ENCODE measurements around the gene MCU.
"Not testable (repeated sequence)": the region's sequence is repeated elsewhere in the genome, so short reads cannot be mapped to it uniquely, and the experiment has no call there.

Gene MCU

DNA sequence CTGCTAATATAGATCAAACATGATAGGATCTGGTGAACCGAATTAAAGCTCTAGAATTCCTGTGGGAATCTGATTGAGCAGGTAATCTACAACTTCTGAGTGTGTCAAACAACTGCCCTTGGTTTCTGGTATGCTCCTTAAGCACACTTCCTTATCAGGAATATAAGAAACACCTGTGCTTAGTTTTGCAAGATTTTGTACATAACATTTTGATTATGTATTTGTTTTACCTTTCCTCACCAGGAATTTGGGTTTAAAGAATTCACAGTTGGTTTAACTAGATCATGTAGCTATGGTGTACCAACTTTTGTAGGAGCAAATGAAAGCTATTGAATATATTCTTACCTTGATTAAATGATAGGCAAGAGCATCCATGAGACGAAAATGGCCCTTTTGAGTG lies 40.6 kb downstream of the MCU start:
- no peak for DNase-seq

- DNase-seq: no peak
Measured at GRCh38 chr10:72733989-72734388, 42.0 kb downstream of the MCU start.

GRCh38 chr10:72735288-72735936 lies 43.5 kb downstream of the MCU start:
- no peak for DNase-seq

DNA sequence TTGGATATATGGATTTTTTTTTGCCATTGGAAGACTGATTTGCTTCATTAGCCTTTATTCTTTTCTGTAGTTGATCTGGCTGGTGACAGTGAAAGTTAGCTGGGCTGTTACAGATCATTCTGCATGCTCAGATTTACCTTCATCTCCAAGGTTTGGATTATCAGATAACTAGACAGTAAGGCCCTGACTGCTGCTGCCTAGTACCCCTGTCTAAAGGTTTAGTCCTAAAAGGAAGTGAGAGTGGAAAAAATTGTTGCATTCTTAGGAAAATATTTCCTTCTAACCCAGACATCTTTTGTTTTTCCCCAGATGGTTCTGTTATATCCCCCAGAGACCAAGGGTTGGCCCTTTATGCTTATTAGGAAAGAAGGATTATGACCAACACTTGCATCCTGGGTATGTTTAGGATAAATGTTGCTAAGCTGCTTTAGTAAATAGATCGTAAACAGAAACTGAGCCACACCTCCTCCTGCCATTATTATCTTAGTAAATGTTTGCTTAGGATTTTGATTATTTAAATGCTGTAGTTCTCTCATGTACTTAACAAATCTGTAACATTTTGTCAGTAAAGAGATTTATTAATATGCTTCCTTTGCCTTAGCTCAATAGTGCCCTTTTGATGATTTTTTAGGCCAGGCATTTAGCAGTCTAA lies 44.4 kb downstream of the MCU start:
- DNase-seq: no peak

DNA sequence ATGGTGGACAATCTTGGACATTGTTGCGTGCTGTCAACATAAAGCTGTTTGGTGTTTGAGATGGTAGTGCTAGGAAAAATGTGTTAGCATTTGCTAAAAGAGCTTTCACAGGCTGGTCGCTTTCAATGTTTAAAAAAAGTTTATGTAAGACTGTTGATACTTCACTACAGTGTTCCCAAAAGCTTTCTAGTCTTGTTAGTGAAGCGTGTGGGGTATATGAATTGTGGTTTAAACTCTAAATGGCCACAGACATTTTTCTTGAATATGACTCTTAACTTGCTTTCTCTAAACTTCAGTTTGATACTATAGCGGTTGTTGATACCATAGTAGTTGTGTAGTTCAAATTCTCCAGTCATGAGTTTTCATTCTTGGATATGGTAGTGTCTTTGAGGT lies 44.9 kb downstream of the MCU start:
- no peak for DNase-seq

DNA sequence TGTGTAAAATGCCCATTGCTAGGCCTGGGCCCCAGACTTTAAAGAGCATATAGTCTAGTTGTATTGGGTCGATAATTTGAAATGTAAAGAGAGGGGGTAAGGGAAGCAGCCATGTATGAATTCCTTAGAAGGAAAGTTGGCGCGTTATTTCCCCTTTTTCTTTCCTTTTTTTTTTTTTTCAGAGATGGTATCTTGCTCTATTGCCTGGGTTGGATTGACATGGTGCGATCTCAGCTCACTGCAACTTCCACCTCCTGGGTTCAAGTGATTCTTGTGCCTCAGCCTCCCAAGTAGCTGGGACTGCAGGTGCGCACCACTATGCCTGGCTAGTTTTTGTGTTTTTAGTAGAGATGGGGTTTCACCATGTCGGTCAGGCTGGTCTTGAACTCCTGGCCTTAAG lies 45.4 kb downstream of the MCU start:
- DNase-seq: not testable (repeated sequence)

- DNase-seq: no peak
Measured at GRCh38 chr10:72738486-72738885, 46.5 kb downstream of the MCU start.

DNA sequence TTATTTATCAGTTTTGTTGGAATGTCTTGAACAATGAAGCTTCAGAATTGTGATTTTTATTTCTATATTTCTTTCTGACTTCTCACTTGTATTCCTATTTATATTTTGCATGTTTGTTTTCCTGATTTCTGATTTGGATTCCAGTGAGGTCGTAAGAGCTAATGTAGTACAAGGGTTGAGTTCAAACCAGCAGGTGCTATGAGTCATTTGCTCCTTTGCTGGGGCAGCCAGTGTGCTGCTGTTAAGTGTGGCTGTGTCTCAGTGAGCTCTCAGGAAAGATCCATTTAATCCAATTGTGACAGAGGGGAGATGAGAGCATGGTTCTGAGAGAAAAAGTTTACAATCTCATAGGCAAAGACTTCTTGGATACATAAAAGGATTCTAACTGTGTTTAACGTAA lies 48.6 kb downstream of the MCU start:
- DNase-seq: no peak

DNA sequence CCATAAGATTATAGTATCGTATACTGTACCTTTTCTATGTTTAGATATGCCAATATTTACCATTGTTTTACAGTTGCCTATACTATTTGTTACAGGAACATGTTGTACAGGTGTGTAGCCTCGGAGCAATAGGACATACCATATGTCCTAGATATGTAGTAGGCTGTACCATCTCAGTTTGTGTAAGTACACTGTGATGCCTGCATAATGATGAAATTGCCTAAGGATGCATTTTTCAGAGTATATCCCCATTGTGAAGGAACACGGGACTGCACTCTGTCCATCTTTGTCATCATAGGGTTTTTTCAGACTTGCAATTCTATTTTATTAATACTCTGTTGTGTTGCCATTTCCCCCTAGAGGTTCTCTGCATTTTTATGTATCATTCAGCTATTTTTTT lies 50.1 kb downstream of the MCU start:
- no peak for DNase-seq

DNA sequence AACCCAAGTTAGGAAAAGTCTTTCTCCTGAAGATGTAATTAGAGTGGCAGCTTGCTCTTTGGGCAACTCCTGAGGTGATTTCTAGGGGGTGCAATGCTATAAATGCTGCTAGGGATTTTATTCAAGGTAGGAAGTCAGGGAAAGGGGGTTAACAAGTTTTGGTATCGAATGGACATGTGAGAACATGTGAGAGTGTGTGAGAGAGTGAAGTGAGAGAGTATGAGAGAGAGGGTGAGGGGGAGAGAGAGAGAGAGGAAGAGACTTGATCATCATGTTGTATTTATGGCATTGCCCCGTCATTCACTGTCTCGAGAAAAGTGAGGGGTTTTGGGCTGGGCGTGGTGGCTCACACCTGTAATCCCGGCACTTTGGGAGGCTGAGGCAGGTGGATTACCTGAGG lies 50.9 kb downstream of the MCU start:
- DNase-seq: no peak

GRCh38 chr10:72744566-72744965 lies 52.6 kb downstream of the MCU start:
- DNase-seq: no peak

DNA sequence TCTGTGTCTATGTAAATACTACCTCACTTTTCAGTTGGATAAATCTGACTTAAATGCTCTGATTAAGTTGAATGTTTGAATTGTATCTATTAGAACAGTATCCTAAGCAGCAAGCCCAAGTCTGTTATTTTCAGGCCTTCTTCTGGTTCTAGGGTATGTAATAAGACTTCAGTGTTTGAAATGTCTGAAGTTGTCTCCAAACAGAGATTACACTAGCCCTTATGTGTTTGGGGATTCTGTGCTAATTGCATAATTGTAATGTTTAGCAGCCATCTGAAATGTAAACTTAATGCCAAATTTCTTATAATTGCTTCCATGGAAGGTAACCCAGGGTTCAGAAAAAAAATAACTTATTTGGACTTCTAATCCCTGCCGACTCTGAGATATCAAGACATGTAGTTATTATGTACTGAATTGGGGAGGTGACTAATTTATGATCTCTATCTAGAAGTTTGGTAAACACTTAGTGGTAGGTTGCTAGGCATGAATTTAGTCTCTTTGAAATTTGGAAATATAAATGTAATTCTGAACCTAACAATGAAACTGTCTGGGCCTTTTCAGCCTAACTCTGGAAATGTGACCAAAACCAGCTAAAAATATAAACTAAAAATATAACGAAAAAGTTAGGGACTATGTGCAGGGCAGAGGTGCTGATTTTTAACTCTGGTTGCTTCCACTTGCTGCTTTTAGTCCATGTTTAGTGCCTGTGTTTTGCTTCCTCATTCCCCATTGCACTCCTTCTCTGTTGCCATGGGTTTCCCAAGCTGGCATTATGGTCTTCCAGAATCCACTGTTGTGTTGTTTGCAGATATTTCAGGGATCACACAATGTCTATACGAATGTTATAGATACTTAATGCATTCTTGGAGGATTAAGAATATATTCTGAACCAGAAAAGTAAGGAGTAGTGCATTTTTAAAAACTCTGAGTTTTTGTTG lies 54.8 kb downstream of the MCU start:
- DNase-seq: no peak

GRCh38 chr10:72747521-72747920 lies 55.6 kb downstream of the MCU start:
- DNase-seq: no peak

GRCh38 chr10:72753760-72754231 lies 61.9 kb downstream of the MCU start:
- no peak for DNase-seq

- no peak for DNase-seq
Measured at GRCh38 chr10:72754275-72755032, 62.5 kb downstream of the MCU start.

GRCh38 chr10:72756674-72757385 lies 64.9 kb downstream of the MCU start:
- no peak for DNase-seq

GRCh38 chr10:72757732-72758131 lies 65.8 kb downstream of the MCU start:
- no peak for DNase-seq

DNA sequence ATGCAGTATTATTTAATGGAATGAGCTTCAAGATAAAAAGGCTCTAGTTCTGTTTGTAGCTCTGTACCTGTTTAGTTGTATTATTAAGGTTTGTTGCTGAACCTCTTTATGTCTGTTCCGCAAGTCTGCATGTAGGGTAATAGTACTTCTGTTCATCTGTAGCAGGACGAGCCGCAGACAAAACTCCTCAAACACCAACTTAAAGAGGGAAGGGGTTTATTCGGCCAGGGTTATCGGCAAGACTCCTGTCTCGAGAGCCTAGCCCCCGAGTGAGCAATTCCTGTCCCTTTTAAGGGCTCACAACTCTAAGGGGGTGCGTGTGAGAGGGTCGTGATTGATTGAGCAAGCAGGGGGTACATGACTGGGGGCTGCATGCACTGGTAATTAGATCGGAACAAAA lies 67.0 kb downstream of the MCU start:
- not testable (repeated sequence) for DNase-seq

- no peak for DNase-seq
Measured at GRCh38 chr10:72759584-72759983, 67.6 kb downstream of the MCU start.

GRCh38 chr10:72761498-72761897 lies 69.6 kb downstream of the MCU start:
- DNase-seq: no peak

GRCh38 chr10:72762042-72762441 lies 70.1 kb downstream of the MCU start:
- no peak for DNase-seq

GRCh38 chr10:72763201-72763600 lies 71.3 kb downstream of the MCU start:
- no peak for DNase-seq
